ENCODE results near the gene LINC01488.
A peak's percentile ranks its signal among the peaks of the same experiment; 100 is the strongest.

Gene LINC01488

DNA sequence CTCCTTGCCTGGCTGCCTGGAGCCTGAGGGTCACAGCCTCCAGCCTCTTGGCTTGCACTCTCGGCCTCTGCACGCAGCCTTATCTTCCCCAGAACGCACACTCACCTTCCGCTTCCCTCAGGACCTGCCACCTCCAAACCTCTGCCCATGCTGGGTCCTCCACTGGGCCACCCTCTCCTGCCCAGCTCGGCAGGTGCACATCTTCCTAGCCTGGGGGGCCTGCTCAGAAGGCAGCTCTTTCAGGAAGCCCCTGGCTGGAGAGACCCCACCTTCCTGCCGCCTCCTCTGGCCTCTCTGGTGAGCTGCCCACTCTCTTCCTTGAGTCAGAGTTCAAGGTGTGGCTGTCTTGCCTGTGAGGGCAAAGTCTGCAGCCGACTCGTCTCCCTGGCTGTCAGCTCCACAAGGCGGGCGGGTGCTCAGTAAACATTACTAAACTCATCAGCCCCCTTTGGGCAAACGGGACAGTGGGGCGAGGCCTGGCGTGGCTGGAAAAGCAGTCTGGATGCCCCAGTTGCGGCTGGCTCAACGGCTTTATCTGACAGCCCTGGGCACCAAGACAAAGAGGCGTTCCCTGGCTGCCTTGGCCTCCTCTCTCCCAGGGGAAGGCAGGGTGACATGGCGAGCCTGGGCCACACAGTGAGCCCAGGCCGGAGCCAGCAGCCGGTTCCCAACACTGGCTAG is 1.7 kb upstream of the LINC01488 start:
- peak; percentile 23 for DNase-seq (ENCODE audit: low spot score)

DNA sequence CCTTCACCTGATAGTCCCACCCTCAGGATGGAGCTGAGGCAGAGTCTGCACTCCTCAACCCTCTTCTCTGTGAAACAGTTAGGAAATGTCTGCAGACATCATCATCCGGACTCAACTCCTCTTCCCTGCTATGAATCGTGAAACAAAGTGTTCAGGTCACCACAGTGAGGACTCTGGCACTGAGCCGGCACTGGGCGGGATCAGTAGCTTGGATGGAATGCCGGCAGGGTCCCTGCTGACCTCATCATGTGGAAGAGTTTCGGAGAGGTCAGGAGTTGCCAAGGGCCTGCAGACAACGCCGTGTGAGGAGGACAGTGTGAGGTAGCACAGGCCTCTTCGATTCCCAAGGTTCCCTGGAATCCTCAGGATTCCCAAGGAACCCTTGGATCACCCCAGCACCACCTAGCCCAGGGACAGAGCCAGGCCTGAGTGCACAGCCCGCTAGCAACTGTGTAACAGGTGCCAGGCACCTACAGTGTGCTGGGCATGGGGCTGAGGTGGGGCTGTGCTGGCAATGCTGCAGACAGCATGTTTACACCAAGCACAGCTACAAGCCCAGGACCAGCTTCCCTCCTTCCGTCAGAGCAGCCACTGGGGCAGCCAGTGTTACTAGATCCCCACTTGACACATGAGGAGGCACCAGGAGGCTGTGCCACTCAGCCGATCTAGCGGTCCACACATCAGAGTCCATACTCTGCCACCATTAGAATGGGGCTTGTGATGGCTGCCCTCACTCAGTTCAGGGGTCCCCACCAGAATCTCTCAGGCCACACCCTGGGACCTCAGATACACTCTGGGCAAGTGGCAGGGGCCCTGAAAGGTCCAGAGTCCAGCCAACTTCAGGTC is 693 bp upstream of the LINC01488 start:
- peak; percentile 45 for DNase-seq (ENCODE audit: low spot score)

- no peak for DNase-seq (ENCODE audit: low spot score)
Observed at GRCh38 chr11:69482322-69482721, 859 bp downstream of the LINC01488 start.

- DNase-seq (ENCODE audit: low spot score): no peak
Observed at GRCh38 chr11:69483170-69483569, 1.7 kb downstream of the LINC01488 start.

GRCh38 chr11:69483691-69484426 is 2.4 kb downstream of the LINC01488 start:
- DNase-seq (ENCODE audit: low spot score): no peak

- DNase-seq (ENCODE audit: low spot score): no peak
Observed at GRCh38 chr11:69484427-69485259, 3.2 kb downstream of the LINC01488 start.

- DNase-seq (ENCODE audit: low spot score): no peak
Observed at GRCh38 chr11:69485337-69486041, 4.0 kb downstream of the LINC01488 start.

GRCh38 chr11:69486056-69486772 is 4.8 kb downstream of the LINC01488 start:
- no peak for DNase-seq (ENCODE audit: low spot score)

DNA sequence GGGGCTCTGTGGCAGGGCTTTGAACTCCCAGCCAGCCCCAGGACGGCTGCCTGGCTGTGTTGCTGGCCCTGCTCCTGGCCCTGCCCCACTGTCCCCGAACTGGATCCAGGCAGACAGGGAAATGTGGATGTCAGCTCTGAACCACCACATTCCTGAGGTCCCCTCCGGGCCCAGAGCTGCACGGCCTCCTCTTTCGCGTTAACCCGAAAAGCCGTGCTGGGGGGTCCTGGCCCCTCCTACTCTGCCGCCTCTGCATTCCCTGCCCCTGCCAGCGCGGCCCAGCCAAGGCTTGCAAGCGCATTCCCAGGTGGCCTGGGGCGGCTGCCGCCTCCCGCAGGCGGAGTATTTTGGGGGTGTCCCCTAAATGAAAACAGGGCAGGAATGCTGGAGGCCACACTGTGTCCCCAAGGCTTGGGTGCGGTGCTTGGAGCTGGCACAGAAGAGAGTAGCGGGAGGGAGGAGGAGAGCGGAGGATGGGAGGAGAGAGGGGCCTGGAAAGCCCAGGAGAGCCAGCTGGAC is 5.4 kb downstream of the LINC01488 start:
- DNase-seq (ENCODE audit: low spot score): no peak

DNA sequence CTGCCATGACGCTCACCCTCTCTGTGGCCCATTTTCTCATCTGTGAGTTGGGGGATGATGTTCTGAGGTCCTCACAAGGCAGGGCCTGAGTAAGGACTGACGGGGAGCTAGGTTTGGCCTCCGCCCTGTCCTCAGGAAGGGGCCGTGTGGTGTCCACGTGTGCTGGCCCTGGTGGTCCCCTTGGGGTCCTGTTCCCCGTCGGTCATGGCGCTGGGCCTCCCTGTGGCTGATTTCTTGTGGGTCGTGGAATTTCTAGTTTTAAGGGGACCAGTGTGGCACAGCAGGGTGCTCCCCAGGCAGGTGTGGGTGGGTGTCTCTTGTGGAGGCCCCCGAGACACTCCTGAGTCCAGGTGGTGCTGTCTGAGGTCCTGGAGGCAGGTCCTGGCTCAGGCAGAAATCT is 5.9 kb downstream of the LINC01488 start:
- DNase-seq (ENCODE audit: low spot score): no peak

DNA sequence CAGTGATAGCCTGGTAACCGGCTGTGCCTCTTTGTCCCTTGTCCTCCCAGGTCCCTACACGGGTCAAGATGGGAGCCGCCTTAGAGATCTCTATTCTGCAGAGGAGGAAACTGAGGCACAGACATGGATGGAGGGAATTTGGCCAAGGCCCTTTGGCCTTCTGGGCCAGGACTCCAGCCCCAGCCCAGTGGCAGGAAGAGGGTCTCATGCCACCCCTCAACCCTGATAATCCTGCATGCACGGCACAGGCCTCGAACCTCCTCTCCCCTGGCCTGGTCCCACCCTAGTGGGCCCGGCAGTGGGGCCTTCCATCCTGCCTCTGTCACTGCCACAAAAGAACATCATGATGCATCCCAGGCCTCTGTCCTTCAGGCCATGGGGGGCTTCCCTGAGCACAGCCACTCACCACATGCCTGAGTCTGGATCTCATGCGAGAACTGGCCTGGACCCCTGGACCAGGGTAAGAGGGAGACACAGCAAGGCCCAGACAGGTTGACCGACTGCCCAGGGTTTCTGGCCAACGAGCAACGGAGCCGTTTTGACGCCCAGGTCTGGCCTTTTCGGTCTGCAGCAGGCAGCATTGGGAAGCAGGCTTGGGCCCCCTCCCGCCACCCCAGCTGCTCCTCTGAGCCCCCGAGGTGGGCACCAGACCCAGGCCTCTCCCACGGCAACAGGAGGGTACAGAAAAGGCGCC is 6.5 kb downstream of the LINC01488 start:
- no peak for DNase-seq (ENCODE audit: low spot score)

DNA sequence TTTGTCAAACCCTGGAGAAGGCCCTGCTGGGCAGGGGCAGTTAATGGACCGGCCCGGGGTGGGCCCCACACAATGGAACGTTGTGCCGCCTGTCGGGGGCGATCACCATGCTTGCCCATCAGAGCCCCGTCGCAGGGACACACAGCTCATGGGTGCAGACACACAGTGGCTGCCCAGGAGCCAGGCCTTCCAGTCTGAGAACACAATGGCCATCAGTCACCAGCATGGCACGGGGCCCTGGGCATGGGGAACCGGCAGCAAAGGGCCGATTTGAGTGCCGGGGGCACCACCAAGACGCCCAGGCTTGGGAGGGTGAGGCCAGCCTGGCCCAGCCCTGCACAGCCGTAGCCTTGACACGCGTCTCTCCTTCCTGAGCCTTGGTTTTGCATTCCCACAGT is 7.1 kb downstream of the LINC01488 start:
- DNase-seq (ENCODE audit: low spot score): no peak

- DNase-seq (ENCODE audit: low spot score): no peak
Observed at GRCh38 chr11:69489031-69489745, 7.7 kb downstream of the LINC01488 start.

- no peak for DNase-seq (ENCODE audit: low spot score)
Observed at GRCh38 chr11:69489746-69490365, 8.4 kb downstream of the LINC01488 start.

DNA sequence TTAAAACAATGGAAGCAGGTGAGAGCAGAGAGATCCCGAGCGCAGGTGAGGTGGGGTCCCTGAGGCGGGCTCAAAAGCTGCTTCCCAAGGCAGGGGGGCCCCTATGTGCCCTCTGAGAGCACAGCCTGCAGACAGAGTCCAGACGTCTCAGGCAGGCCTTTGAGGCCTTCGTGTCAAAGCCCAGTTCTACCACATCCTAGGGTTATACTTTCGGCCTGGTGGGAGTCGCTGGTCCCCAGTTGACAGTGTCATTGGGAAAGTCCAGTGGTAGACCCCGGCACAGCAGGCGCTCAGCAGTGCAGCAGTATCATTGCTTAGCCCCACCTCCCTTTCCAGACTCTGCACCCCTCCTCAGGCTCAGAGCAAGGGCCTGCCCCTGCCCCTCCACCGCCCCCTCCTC is 9.1 kb downstream of the LINC01488 start:
- DNase-seq (ENCODE audit: low spot score): no peak

- no peak for DNase-seq (ENCODE audit: low spot score)
Observed at GRCh38 chr11:69491071-69492031, 9.9 kb downstream of the LINC01488 start.

- no peak for DNase-seq (ENCODE audit: low spot score)
Observed at GRCh38 chr11:69492201-69492991, 10.9 kb downstream of the LINC01488 start.

All from kidney tubule cell (primary cell).